Astrocyte of the cerebellum (primary cell): ENCODE results near the gene FATE1.

Source experiments
- DNase-seq: peaks from one replicate; pipeline ENCODE4 v3.0.0-alpha.2; 2011; ENCODE audit warnings: low read depth
- H3K4me3 ChIP-seq: 2 replicates; pipeline ENCODE4 v1.5.1; 2011; ENCODE audit warnings: mild to moderate bottlenecking, low read depth, low read length, moderate library complexity
- CTCF ChIP-seq: IDR thresholded peaks from 2 replicates; pipeline ENCODE4 v1.5.1; 2012; ENCODE audit warnings: low read length, low read depth, moderate library complexity, mild to moderate bottlenecking; ENCODE audit errors: missing control alignments
- in situ Hi-C: cut with HindIII; loops from 2 replicates; pipeline ENCODE4 v1.10.0; 2017; ENCODE audit warnings: low sequenced_read_pairs

Gene FATE1

GRCh38 chrX:151724563-151725337, 8.9 kb downstream of the FATE1 start:
- DNase-seq = no peak
- no peak overlapping the region for H3K4me3 ChIP-seq
- in situ Hi-C loops = loop anchor here (25.0 kb wide), 1 partner anchor 913 kb away; the partner anchor contains the start of gene GABRQ
- TF ChIP-seq CTCF = no peak

GRCh38 chrX:151725338-151725614, 9.4 kb downstream of the FATE1 start:
- no peak for TF ChIP-seq CTCF
- in situ Hi-C loops = loop anchor here (25.0 kb wide), 1 partner anchor 912 kb away; the partner anchor contains the start of gene GABRQ
- no peak for DNase-seq
- no peak overlapping the region for H3K4me3 ChIP-seq

GRCh38 chrX:151726751-151727150, 10.9 kb downstream of the FATE1 start:
- no peak for DNase-seq
- in situ Hi-C loops = loop anchor here (25.0 kb wide), 1 partner anchor 911 kb away; the partner anchor contains the start of gene GABRQ
- H3K4me3 ChIP-seq = no peak overlapping the region
- TF ChIP-seq CTCF = no peak

- no peak for DNase-seq
- in situ Hi-C loops = loop anchor here (25.0 kb wide), 1 partner anchor 910 kb away; the partner anchor contains the start of gene GABRQ
- no peak overlapping the region for H3K4me3 ChIP-seq
- no peak for TF ChIP-seq CTCF
Observed at GRCh38 chrX:151727346-151727745, 11.5 kb downstream of the FATE1 start.

- DNase-seq = no peak
- TF ChIP-seq CTCF = no peak
- in situ Hi-C loops = loop anchor here (25.0 kb wide), 1 partner anchor 908 kb away; the partner anchor contains the start of gene GABRQ
- H3K4me3 ChIP-seq = no peak overlapping the region
Observed at GRCh38 chrX:151729056-151729725, 13.4 kb downstream of the FATE1 start.

GRCh38 chrX:151734446-151734845, 18.6 kb downstream of the FATE1 start, which contains the start of gene CNGA2:
Gene CNGA2, plus strand, starts transcription at chrX:151734746. Its CDS starts 3,738 bp downstream, at chrX:151738484.
- TF ChIP-seq CTCF = no peak
- in situ Hi-C loops = loop anchor here (25.0 kb wide), 1 partner anchor 903 kb away; the partner anchor contains the start of gene GABRQ

More at GRCh38 chrX:151734446-151734845, 18.6 kb downstream of the FATE1 start, which contains the start of gene CNGA2:
- no peak within 1 kb of the TSS for H3K4me3 ChIP-seq
- DNase-seq = no peak
